NCI-H2196 (cell line): ENCODE results near the gene UTS2B.

Experiments used
- DNase-seq: peaks from one replicate; lab custom pipeline; 2025; ENCODE audit not compliant: unreplicated experiment; lab: John Stamatoyannopoulos, UW

Gene UTS2B

DNA sequence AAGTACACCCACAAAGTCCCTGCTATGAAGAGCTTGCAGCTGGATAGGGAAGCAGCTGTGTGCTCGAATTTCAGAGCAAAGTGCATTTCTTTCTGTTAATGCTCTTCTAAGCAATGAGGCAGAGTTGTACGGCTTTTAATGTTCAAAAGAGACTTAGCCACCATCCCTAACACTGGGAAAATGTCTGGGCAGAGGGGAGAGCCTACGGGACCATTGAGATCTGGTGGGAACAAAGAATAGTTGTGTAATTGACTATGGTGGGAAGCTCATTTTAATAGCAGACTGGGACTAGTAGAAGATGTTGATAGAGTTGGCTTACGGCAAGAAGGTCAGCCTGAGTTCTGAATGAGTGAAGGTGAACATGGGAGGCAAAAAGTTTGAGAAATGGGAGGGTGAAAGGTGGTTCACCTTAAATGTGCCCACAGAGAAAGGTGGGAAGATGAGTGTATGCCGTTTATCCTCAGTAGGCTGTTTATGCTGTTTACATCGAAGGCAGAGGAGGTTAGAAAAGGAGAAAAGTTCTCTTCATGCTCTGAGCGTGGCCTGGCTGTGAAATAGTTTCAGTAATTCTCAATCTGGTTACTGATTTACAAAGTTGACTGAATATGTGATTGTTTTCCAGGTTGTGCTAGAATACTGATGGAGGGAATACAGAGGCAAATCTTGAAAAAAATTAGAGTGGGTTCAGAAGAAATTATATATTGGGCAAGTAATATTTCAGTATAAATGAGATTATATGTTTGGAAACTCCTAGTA lies 22.9 kb upstream of the UTS2B start:
- DNase-seq = no peak

DNA sequence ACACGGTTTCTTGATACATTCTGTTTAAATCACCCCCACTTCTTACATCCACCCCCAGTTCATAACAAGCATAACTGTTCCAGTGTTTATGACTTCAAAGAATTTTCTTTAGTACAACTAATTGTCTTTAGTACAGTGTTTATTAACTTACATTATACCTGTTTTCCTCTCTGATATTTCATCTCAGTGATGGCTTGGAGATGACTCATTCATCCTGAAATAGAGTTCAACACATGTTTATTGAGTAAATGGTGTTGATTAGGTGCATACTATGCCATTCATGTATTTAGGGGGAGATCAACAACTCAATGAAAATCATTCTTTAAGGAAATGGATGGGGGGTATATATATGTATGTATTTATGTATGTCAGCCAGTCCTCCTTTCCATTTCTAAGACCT lies 21.7 kb upstream of the UTS2B start:
- DNase-seq = no peak

DNA sequence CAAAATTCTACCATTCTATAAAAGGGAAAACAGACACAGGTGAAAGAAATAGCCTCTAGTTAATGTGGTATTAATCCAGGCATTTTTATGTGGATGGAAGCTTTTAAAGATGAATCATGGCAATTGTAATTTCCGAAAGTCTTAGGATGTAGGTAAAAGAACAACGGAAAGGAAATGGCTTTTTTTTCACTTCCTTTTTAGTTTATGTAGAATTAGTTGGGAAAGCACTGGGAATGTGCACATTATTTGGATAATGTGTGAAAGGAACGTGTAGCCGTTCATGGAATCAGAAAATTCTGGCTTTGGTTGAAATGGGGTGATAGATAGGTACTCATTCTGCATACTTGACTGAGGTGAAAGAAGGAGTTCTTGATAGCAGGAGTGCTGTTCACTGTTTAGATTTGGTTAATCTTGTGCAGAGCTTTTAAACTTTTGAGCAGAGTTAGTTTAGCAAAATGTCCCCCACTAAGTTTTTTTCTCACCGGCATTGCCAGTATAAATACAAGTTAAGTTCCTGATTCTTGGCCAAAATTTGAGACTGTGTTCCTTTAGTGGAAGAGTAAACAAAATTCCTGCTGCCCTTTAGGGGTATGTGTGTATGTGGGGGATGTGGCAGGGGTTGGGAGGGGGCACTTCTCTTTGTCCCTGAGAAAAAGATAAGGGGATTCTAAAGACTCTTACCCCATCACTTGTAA lies 20.2 kb upstream of the UTS2B start:
- DNase-seq = no peak

DNA sequence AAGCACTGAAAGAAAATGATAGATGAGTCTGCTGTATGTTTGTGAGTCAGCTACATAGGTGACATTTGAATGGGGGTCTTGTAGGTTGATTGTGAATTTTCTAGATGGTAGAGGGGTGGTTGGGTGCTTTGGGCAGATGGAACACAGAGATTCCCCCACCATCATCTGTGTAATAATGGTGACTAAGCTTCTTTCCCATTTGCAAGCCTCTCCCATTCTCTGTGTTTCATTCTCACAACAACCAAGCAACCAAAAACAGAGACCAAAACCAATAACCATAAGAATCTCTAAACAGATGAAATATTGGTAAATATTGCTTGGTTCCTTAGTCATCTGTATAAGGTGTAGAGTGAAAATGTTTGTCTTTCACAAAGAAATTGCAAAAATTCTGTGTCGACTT lies 17.8 kb upstream of the UTS2B start:
- no peak for DNase-seq

DNA sequence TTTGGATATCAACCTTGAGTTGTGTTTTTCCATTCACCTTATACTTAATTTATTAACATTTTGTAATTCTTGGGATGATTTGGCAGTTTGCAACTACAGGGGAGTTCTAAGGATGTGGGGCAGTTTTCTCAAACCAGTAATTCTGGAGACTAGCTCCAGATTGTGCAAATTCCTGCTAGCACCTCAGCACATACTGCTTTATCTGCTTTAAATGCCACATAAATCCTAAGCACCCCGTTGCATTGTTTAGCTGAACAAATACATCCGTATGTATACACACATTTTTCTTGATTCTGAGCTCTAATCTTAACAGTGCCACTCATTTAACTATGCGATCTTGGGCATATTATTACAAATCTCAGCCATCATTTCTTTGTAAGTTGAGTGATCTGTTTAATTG lies 16.9 kb upstream of the UTS2B start:
- DNase-seq = no peak

DNA sequence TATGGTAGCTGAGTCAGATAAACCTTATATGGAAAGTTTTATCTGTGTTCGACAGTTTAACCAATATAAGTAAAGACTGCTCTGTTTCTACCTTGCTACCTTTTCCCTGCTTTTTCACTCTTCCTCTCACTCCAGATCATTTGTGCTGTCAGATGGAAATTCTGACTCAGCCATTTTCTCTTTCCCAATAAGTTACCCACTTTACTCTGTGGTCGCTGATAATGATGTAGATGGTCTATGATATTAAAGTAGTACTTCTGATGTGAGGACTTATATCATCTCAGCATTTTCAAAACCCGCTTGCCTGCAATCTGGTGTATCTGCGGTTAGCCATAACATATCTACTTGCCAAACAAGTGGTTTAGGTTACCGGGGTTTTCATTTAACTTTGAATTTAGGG lies 15.0 kb upstream of the UTS2B start:
- DNase-seq = no peak

DNA sequence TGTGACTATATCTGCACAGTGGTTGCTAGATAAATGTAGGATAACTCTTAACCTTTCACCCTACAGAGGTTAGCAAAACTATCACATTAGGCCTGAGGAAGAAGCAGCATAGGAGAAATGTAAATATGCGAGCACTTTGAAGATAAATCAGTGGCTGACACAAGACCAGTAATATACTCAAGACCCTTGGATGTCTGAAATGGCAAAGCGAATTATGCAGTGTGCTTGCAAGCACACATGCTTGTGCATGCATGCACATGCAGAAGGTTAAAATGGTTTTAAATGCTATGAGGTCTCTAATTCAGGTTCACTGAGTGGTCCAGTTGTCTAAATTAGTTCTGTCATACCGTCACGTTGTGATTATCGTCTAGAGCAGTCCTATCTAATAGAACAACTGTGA lies 13.6 kb upstream of the UTS2B start:
- DNase-seq = no peak

DNA sequence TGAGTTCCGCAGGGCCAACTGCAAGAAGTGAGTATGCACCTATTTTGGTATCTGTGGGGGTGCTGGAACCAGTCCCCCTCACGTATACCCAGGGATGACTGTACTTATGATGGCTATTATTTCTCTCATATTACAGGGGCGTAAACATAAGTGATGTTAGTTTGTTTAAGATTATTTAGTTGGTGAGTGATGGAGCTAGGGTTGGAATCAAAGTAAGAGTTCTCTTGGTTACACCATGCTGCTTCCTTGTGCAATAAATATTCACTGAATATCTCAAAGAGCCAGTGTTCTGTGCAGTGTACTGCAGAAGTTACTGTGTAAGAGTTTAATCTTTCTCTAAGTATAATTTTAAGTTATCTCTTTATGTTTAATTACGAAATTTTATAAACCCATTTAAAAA lies 12.8 kb upstream of the UTS2B start:
- DNase-seq = no peak

DNA sequence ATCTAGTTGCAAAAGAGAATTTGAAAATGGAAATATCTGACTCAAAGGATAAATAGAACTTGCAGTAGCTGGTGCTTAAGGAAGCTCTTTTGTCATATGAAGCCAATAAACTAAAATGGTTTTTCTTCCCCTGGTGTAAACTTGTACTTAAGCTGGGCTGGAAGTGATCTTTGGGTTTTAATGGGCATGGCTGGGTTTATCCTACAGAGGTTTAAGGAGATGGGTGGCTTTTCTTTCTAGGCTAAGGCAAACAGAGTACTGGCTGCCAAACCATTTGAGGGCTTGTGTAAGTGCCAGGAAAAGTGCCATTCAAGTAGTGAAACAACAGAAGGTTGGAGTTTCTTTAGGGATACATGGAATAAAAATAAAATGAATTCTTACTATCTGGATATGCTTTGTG lies 12.1 kb upstream of the UTS2B start:
- no peak for DNase-seq

DNA sequence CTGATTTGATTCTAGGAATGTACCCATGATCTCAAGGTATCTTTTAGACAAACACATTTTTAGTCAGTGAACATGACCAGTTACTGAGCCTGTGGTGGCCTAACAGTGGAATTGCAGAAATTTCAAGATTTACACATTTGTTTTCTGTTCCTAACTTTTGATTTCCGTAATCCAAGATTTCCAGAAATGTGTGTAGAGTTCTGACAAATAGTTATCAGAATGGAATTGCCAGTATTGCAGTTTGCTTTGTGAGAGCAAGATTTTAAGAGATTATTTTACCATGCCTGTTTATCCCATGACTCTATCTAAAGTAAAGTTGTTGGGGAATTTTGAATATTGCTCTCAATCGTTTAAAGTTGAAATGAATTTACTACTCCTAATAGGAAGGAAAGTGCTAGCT lies 11.7 kb upstream of the UTS2B start:
- DNase-seq = no peak

DNA sequence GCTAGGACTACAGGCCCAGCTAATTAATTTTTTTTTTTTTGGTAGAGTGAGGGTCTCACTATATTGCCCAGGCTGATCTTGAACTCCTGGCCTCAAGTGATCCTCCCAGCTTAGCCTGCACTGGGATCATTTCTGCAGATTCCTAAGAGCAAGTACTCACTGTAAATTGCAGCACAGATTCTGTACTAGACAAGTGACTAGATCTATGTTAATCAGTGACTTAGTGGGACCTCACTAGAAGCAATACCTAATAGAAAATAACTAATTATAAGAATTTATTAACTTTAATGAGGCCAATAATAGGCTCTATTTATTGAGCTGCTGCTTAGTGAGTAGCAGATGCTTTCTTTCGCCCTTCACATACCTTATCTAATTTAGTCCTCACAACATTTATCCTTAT lies 10.6 kb upstream of the UTS2B start:
- no peak for DNase-seq

DNA sequence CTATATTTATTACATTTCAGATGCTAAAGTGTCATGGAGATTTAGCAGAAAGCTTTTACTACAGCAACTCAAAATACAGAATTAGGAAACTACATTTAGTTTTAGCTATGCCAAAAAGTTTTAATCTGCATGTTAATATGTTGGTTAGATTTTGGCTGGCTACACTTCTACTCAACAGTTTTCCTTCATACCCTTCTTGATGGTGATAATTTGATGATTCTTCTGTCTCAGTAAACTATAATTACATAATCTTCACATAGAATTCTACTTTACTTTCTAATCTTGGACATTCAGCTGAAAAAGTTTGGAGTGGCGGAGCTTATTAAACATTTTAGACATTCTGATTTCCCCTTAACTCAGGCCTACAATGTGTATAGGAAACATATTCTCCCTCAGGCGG lies 10.0 kb upstream of the UTS2B start:
- DNase-seq = no peak

DNA sequence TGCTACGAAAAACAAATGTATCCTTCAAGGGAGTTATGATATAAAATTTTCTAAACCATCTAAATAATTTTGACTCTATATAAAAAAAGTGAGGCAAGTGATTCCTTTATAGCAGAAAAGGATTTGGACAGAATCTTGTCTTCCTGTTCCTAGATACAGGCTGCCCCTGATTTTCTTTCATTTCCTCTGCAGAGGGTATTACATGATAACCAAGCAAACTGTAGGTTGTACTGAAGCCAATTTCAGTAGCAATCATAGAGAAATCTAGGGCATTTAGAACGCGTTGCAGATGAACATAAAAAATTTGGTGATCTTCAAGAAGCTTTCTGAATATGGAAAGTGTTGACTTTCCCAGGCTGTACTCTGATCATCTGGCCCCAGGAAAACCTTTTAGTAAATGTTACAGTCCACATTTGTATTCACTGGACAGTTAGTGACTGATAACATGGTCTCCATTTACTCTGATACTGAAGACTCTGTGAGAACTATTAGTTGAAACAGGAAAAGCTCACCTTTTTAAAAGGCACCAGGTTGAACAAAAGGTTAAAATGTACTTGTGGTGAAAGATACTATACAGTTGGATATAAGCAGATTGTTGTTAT lies 9.1 kb upstream of the UTS2B start:
- DNase-seq = no peak

DNA sequence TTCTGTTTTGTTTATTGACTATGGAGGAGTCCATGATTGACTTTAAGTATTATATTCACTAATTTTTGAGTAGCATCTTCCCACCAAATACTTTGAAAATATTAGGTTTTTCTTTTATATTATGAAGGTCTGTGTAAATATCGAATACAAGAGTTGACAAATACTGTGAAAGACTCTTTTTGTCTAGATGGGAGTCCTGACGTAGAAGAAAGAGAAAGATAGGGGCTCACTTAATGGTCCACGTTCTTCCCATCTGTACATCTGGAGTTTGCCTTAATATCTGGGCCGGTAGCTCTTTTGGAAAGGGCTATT lies 7.8 kb upstream of the UTS2B start:
- DNase-seq = no peak

DNA sequence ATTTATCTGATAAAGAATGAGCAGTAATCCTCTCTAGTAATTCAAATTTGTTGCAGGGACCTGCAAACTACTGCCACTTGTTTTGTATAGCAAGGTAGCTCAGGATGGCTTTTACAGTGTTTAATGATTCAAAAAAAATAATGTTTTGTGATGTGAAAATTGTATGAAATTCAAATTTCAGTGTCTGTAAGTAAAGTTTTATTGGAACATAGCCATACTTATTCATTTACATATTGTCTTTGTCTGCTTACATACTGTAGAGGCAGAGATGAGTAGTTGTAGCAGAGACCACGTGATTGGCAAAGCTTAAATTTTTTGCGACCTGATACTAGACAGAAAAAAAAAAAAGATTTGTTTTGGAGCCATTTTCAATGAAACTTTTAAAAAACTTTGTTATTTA lies 6.5 kb upstream of the UTS2B start:
- DNase-seq = no peak

DNA sequence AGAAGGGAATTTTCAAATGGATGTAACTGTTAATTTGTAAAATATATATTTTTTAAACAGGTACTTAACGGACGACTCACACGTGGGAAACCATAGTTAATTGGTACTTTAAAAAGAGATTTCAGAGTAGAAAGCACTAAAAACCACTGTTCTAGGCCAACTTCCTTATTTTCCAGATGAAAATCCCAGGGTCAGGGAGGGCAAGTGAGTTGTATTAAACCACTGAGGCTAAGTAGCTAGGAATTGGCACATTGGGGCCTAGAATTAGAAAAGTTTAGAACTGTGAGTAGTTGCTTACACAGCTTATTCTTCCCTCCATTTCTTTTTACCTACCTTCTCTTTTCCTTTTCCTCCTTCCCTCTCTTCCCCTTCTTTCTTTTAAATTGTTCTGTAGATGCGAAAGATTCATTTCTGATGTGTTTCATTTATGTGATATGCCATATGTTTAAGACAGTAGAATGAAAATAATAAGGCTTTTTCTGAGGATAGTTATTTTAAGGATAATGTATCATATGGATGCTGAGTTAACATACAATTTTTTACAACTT lies 4.1 kb upstream of the UTS2B start:
- DNase-seq = no peak

DNA sequence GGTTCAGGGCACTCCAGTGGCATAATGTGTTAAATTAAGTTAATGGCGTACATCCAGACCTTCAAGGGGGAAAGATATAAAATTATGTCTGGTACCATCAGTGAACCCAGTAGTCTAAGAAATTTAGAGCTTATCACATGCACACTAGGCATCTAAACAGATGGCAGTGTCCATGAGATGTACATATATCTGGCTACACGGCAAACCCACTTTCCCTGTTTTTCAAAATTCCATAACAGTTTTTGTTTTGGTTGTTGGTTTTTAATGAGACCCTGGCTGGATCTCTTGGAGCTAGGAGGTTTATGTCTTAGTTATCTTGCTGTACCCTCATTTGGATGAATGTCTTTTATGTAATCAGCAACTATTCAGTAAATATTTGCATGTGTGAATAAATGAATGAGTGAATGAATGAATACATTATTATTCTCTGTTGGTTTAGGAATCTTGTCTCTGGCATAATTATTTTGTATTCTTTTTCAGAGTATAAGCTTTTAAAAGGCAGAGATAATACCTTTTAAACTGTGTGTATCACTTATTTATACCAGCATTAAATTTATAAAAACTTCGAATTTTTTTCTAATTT lies 3.1 kb upstream of the UTS2B start:
- DNase-seq = no peak

DNA sequence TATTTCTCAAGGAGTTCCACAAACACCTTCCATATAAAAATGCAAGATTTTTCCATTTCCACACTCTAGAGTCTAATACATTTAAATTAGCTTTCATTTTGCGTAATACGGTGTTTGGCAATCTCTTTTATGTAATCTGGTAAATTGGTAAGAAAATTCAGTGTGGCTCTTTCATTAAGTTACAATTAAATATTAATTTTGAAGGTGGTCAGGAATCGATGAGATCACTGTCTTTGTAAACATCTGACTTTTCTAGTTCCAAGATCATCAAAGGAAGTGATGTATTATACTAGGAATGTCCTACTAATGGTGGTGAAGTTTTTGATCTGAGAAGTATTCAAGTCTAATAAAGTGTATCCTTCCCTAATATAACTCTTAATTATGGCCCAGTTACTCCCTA lies 1.1 kb upstream of the UTS2B start:
- DNase-seq = no peak

DNA sequence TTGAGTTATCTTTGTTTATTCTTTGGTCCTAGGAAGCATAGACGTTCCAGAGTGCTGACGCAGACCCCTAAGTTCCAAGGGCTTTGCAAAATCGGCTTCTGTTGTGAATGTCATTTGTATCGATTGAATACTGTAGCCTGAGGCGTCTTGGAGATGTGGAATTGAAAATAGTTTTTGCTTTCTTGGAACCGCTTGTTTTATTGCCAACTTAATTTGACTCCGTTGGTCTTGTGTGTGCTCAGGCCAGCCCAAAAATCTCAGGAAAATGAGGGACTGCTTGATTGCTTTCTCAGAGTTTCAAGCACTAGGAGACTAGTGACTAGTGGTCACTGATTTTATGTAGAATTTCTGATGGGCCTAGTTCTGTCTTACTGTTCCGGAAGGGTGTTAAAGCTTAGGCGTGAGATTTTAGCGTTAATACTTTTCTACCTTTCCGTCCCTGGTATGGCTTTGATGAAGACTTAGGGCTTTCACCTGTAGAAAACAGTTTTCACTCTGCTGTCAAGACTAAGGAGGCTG lies 263 bp upstream of the UTS2B start:
- DNase-seq = no peak

DNA sequence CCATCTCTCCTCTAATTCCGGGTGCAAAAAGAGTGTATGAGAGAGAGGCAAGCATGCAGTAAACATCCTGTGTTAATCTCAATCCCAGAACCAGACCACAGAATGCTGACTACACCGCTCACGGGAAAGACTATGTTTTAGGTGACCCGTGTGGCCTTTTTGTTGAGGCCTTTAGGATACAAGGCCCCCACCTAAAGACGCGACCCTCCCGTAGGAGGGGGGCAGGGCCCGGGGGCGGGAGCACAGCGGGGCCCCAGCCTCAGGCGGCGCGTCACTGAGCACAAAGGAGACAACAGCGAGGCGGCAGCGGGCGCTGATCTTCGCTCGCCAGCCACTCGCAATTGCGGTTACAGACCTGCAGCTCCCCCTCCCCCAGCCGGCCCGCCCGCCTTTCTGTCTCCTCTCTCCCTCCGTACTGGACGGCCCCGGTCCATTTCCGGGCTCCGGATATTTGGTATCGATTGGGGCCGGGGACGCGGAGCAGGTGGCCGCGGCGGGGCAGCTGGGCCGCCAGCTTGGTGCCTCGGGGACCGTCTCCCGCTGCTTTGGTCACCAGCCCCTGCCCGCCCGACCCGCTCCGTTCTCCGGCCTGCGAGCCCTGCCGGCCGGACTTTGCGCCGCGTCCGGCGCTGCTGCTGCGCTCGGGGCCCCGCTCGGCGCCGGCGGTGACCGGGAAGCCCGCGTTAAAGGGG lies 1.2 kb downstream of the UTS2B start, which contains the start of gene CCDC50:
TSS of gene CCDC50 (plus strand) at position 433 of the 692 bp plus-strand sequence. CDS start 281 bp downstream, outside the sequence.
- peak; percentile 91 for DNase-seq

DNA sequence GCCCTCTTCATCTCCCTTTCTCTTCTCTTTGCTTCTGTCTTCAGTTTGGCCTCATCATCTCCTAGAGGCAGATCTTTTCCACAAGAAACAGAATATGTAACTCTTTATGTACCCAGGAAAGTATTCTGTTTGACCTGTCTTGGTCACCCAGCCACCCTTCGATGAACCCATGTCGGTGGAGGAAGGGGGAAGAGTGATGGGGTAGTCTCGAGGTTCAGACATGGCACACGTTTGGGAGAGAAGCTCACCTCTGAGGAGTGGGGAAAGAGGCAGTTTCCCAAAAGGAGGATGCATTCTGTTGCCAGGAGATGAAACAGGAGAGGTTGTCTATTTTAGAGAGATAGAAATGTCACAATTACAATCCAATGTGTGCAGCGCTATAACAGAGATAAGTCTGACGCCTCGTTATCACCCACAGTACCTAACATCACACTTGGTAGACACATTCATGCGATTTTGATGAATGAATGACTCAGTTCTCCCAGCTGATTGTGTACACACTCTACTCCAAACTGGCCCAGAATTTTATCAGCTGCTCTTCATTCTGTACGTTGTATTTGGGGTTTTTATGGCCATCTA lies 1.9 kb downstream of the UTS2B start:
- no peak for DNase-seq
